ENCODE measurements around the gene PPM1K.

The PPM1K gene

GRCh38 chr4:88276952-88277710 lies 7.2 kb downstream of the PPM1K start:
- DNase-seq, result no peak

GRCh38 chr4:88275949-88276515 lies 8.3 kb downstream of the PPM1K start:
- no peak for DNase-seq

- no peak for DNase-seq
Measured at GRCh38 chr4:88275516-88275915, 8.8 kb downstream of the PPM1K start.

GRCh38 chr4:88268913-88269312 lies 15.4 kb downstream of the PPM1K start:
- DNase-seq, result no peak

GRCh38 chr4:88264336-88264735 lies 20.0 kb downstream of the PPM1K start:
- no peak for DNase-seq

GRCh38 chr4:88257726-88258125 lies 26.6 kb downstream of the PPM1K start:
- DNase-seq, result no peak

- DNase-seq, result no peak
Measured at GRCh38 chr4:88255111-88255510, 29.2 kb downstream of the PPM1K start.

- DNase-seq, result no peak
Measured at GRCh38 chr4:88251924-88252323, 32.4 kb downstream of the PPM1K start.

GRCh38 chr4:88247148-88247547 lies 37.2 kb downstream of the PPM1K start:
- no peak for DNase-seq

GRCh38 chr4:88246600-88246999 lies 37.8 kb downstream of the PPM1K start:
- DNase-seq, result no peak

GRCh38 chr4:88244816-88245579 lies 39.4 kb downstream of the PPM1K start:
- no peak for DNase-seq

- no peak for DNase-seq
Measured at GRCh38 chr4:88244056-88244455, 40.3 kb downstream of the PPM1K start.

- peak; percentile 77 for DNase-seq
Measured at GRCh38 chr4:88242144-88242543, 42.2 kb downstream of the PPM1K start.

- DNase-seq, result no peak
Measured at GRCh38 chr4:88240297-88240714, 44.1 kb downstream of the PPM1K start.

GRCh38 chr4:88230969-88231771 lies 53.2 kb downstream of the PPM1K start:
- no peak for DNase-seq

GRCh38 chr4:88230461-88230891 lies 53.9 kb downstream of the PPM1K start:
- no peak for DNase-seq

GRCh38 chr4:88227734-88228133 lies 56.6 kb downstream of the PPM1K start:
- DNase-seq, result no peak

GRCh38 chr4:88226143-88226542 lies 58.2 kb downstream of the PPM1K start:
- DNase-seq, result no peak

- DNase-seq, result no peak
Measured at GRCh38 chr4:88225232-88226105, 58.9 kb downstream of the PPM1K start.

- DNase-seq, result no peak
Measured at GRCh38 chr4:88223516-88223915, 60.8 kb downstream of the PPM1K start.

GRCh38 chr4:88219099-88219498 lies 65.3 kb downstream of the PPM1K start:
- peak; percentile 42 for DNase-seq

GRCh38 chr4:88217169-88217568 lies 67.2 kb downstream of the PPM1K start:
- DNase-seq, result no peak
